Endodermal cell (in vitro differentiated cells): ENCODE data around the gene EGFLAM. TPM values are rescaled to one million over a fixed set of nuclear protein-coding genes. Genes with fewer than 3 reads are reported as not detected.

Experiments
- DNase-seq: peaks from one replicate; pipeline ENCODE4 v3.0.0-alpha.2; 2017
- H3K27ac ChIP-seq: 2 replicates; pipeline ENCODE4 v1.5.1; 2013; ENCODE audit warnings: mild to moderate bottlenecking, low read depth, low read length, moderate library complexity
- H3K27me3 ChIP-seq: 2 replicates; pipeline ENCODE4 v1.6.1; 2013; ENCODE audit warnings: mild to moderate bottlenecking, low read length, moderate library complexity; ENCODE audit not compliant: insufficient read depth, control insufficient read depth, poor library complexity, severe bottlenecking
- H3K36me3 ChIP-seq: 2 replicates; pipeline ENCODE4 v1.7.0; 2013; ENCODE audit warnings: mild to moderate bottlenecking, low read length, moderate library complexity; ENCODE audit not compliant: control insufficient read depth, insufficient read depth
- H3K4me1 ChIP-seq: one replicate; pipeline ENCODE4 v1.7.0; 2013; ENCODE audit warnings: low read length; ENCODE audit not compliant: control insufficient read depth, insufficient read depth
- H3K4me3 ChIP-seq: 2 replicates; pipeline ENCODE4 v1.5.1; 2013; ENCODE audit warnings: mild to moderate bottlenecking, low read length, moderate library complexity
- H3K9ac ChIP-seq: 2 replicates; pipeline ENCODE4 v1.6.1; 2013; ENCODE audit warnings: mild to moderate bottlenecking, low read length, moderate library complexity; ENCODE audit not compliant: poor library complexity, severe bottlenecking; ENCODE audit errors: extremely low read depth
- H3K9me3 ChIP-seq: 2 replicates; pipeline ENCODE4 v1.6.1; 2013; ENCODE audit warnings: mild to moderate bottlenecking, low read length, moderate library complexity; ENCODE audit not compliant: control insufficient read depth
- H3K27ac Mint-ChIP-seq: 2 replicates; pipeline ENCODE4 v1.8.0; 2020; ENCODE audit warnings: mixed read lengths
- H3K27me3 Mint-ChIP-seq: 2 replicates; pipeline ENCODE4 v1.8.0; 2021; ENCODE audit warnings: mild to moderate bottlenecking, mixed read lengths; ENCODE audit not compliant: insufficient read depth
- H3K36me3 Mint-ChIP-seq: 2 replicates; pipeline ENCODE4 v1.8.0; 2020; ENCODE audit warnings: low read depth, mixed read lengths
- H3K4me1 Mint-ChIP-seq: 2 replicates; pipeline ENCODE4 v1.8.0; 2020; ENCODE audit warnings: mixed read lengths
- H3K4me3 Mint-ChIP-seq: 2 replicates; pipeline ENCODE4 v1.8.0; 2020; ENCODE audit warnings: mild to moderate bottlenecking, moderate library complexity, mixed read lengths
- H3K9me3 Mint-ChIP-seq: 2 replicates; pipeline ENCODE4 v1.8.0; 2020; ENCODE audit warnings: mild to moderate bottlenecking, mixed read lengths
- CTCF ChIP-seq: fragments of 200-600 bp; sonication (generic); conservative IDR thresholded peaks from 2 replicates; pipeline ENCODE4 v1.5.0; 2021; ENCODE audit warnings: antibody characterized with exemption, mild to moderate bottlenecking
- WGBS, 2 experiments: methylation state at CpG; one replicate each; pipeline versions ENCODE4 v1.1.5 to v1.1.7; 2013; ENCODE audit warnings: missing lambda C conversion rate in 2 of 2, mixed read lengths in 1 of 2; ENCODE audit not compliant: insufficient coverage in 1 of 2, insufficient read length in 1 of 2; 5-methylcytosine and 5-hydroxymethylcytosine counted together
- total RNA-seq, 2 donors: library from RNA; stranded (reverse); fragmentation: NEBNext Ultra II Directional in 1 of 2; extraction: Animal tissue kit (Norgen Biotek cat#: 25700) in 1 of 2; gene quantifications; 2 replicates in 1 of 2; 3 replicates in 1 of 2; pipeline ENCODE4 v1.2.1, GENCODE V29; 2021

EGFLAM gene
- total RNA-seq, 2 donors from 2014 or later: 4.4 to 8.8 TPM

DNA sequence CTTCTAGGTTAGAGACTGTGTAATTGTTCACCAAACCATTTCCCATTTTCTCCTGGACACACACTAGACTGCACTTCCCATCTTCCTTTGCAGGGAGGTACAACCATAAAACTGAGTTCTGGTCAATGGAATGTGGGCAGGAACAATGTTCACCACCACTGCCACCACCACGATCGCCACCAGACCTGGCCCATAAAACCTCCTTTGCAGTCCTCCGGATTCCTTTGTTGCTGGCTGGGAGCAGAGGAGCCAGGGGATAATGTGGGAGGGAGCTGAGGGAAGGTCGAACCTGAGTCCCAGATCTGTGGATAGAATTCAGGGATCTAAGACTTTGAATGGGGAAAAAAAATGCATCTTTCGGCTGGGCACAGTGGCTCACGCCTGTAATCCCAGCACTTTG lies 29.4 kb upstream of the EGFLAM start:
- H3K4me3 ChIP-seq: no peak overlapping the region
- no peaks in the 10 kb centered on the region for H3K4me1 ChIP-seq
- Mint-ChIP-seq H3K4me3 (no peak overlapping the region), H3K9me3 (peaks cover 6% of the 10 kb centered on the region), H3K27me3 (peaks cover 20% of the 10 kb centered on the region), H3K36me3 (no peaks in the 10 kb centered on the region), H3K27ac (no peak overlapping the region), H3K4me1 (no peaks in the 10 kb centered on the region)
- H3K27me3 ChIP-seq: no peaks in the 10 kb centered on the region
- TF ChIP-seq CTCF: no peak
- H3K27ac ChIP-seq: no peak overlapping the region
- DNase-seq: no peak
- 90 to 96% methylated on average over 3 to 6 of the region's 6 CpGs for WGBS, 2 experiments
- H3K9ac ChIP-seq: no peak overlapping the region
- no peaks in the 10 kb centered on the region for H3K9me3 ChIP-seq
- H3K36me3 ChIP-seq: no peaks in the 10 kb centered on the region

DNA sequence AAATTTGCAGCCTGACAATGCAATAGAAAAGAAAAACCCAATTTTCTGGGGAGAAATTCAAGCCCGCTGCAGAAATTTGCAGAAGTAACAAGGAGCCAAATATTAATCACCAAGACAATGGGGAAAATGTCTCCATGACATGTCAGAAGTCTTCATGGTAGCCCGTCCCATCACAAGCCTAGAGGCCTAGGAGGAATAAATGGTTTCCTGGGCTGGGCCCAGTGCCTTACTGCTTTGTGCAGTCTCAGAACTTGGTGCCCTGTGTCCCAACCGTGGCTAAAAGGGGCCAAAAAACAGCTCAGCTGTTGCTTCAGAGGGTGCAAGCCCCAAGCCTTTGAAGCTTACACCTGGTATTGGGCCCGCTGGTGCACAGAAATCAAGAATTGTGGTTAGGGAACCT lies 23.6 kb upstream of the EGFLAM start:
- Mint-ChIP-seq H3K27me3 (peaks cover 14% of the 10 kb centered on the region), H3K4me1 (peaks cover under 1% of the 10 kb centered on the region), H3K27ac (no peak overlapping the region), H3K4me3 (no peak overlapping the region), H3K9me3 (peaks cover 27% of the 10 kb centered on the region), H3K36me3 (peaks cover 6% of the 10 kb centered on the region)
- TF ChIP-seq CTCF: no peak
- Histone ChIP-seq H3K27ac (no peak overlapping the region), H3K9ac (no peak overlapping the region), H3K4me1 (no peaks in the 10 kb centered on the region), H3K9me3 (peaks cover 21% of the 10 kb centered on the region), H3K27me3 (no peaks in the 10 kb centered on the region), H3K36me3 (no peaks in the 10 kb centered on the region), H3K4me3 (no peak overlapping the region)
- DNase-seq: no peak
- WGBS, 2 experiments: 83 to 88% methylated on average over 4 of the region's 4 CpGs

GRCh38 chr5:38237681-38238080 lies 20.7 kb upstream of the EGFLAM start:
- H3K4me1 ChIP-seq: peaks cover 5% of the 10 kb centered on the region
- no peak overlapping the region for H3K9ac ChIP-seq
- whole genome bisulfite sequencing, 2 experiments: 50 to 100% methylated on average over 1 to 2 of the region's 2 CpGs
- H3K9me3 ChIP-seq: peaks cover 21% of the 10 kb centered on the region
- peaks cover 6% of the 10 kb centered on the region for H3K36me3 Mint-ChIP-seq
- TF ChIP-seq CTCF: no peak
- H3K4me3 Mint-ChIP-seq: no peak overlapping the region
- DNase-seq: no peak
- H3K27me3 ChIP-seq: no peaks in the 10 kb centered on the region
- no peak overlapping the region for H3K27ac ChIP-seq
- H3K4me1 Mint-ChIP-seq: peaks cover 20% of the 10 kb centered on the region
- H3K36me3 ChIP-seq: no peaks in the 10 kb centered on the region
- peaks cover 12% of the 10 kb centered on the region for H3K27me3 Mint-ChIP-seq
- H3K9me3 Mint-ChIP-seq: peaks cover 27% of the 10 kb centered on the region
- H3K4me3 ChIP-seq: no peak overlapping the region
- H3K27ac Mint-ChIP-seq: no peak overlapping the region
